Mesenchymal stem cell (in vitro differentiated cells and primary cell): ENCODE results near the gene ABHD4.

Experiments
- DNase-seq: peaks from one replicate; pipeline ENCODE4 v3.0.0-alpha.2; 2013
- H2AFZ ChIP-seq: one replicate; pipeline ENCODE4 v1.6.1; 2013; ENCODE audit warnings: low read depth, mild to moderate bottlenecking, control low read depth, inconsistent platforms, low read length, moderate library complexity
- H2AK5ac ChIP-seq: 2 replicates; pipeline ENCODE4 v1.6.1; 2013; ENCODE audit warnings: low read length, moderate library complexity, mild to moderate bottlenecking, inconsistent platforms; ENCODE audit not compliant: severe bottlenecking
- H2BK120ac ChIP-seq: one replicate; pipeline ENCODE4 v1.6.1; 2013; ENCODE audit warnings: low read depth, mild to moderate bottlenecking, inconsistent platforms, low read length, moderate library complexity
- H2BK12ac ChIP-seq, 2 experiments: one replicate each; pipeline ENCODE4 v1.6.1; 2013; ENCODE audit warnings: inconsistent platforms in 2 of 2, low read length in 2 of 2, mild to moderate bottlenecking in 2 of 2, moderate library complexity in 2 of 2, control low read depth in 1 of 2
- H2BK15ac ChIP-seq: one replicate; pipeline ENCODE4 v1.6.1; 2013; ENCODE audit warnings: mild to moderate bottlenecking, low read depth, inconsistent platforms; ENCODE audit not compliant: poor library complexity, severe bottlenecking
- H2BK5ac ChIP-seq: 2 replicates; pipeline ENCODE4 v1.6.1; 2013; ENCODE audit warnings: low read depth, mild to moderate bottlenecking, low read length, control low read depth, inconsistent platforms; ENCODE audit not compliant: poor library complexity, severe bottlenecking
- H3K14ac ChIP-seq, 2 experiments: one replicate each; pipeline ENCODE4 v1.6.1; 2013; ENCODE audit warnings: inconsistent platforms in 2 of 2, low read length in 2 of 2, control low read depth in 1 of 2, mild to moderate bottlenecking in 1 of 2, moderate library complexity in 1 of 2
- H3K18ac ChIP-seq, 2 experiments: one replicate each; pipeline ENCODE4 v1.6.1; 2013; ENCODE audit warnings: inconsistent platforms in 2 of 2, low read length in 2 of 2, control low read depth in 1 of 2, low read depth in 1 of 2, mild to moderate bottlenecking in 1 of 2
- H3K23ac ChIP-seq, 2 experiments: one replicate each; pipeline ENCODE4 v1.6.1; 2013; ENCODE audit warnings: inconsistent platforms in 2 of 2, low read length in 2 of 2, mild to moderate bottlenecking in 2 of 2, moderate library complexity in 2 of 2, control low read depth in 1 of 2
- H3K27ac ChIP-seq: 2 replicates; pipeline ENCODE4 v1.5.1; 2013; ENCODE audit warnings: mild to moderate bottlenecking, moderate library complexity, low read length, control low read depth, inconsistent platforms; ENCODE audit not compliant: poor library complexity, severe bottlenecking
- H3K27me3 ChIP-seq, 2 experiments: 2 replicates each; pipeline versions ENCODE4 v1.6.1 to v1.7.0; 2013; ENCODE audit warnings: low read length in 2 of 2, mild to moderate bottlenecking in 2 of 2, moderate library complexity in 2 of 2, control low read depth in 1 of 2, inconsistent platforms in 1 of 2; ENCODE audit not compliant: control insufficient read depth in 1 of 2, insufficient read depth in 1 of 2
- H3K36me3 ChIP-seq, 2 experiments: 2 replicates each; pipeline versions ENCODE4 v1.6.1 to v1.7.0; 2013; ENCODE audit warnings: low read length in 2 of 2, control low read depth in 1 of 2, inconsistent platforms in 1 of 2, low read depth in 1 of 2, mild to moderate bottlenecking in 1 of 2; ENCODE audit not compliant: insufficient read depth in 2 of 2, control insufficient read depth in 1 of 2
- H3K4ac ChIP-seq, 2 experiments: one replicate each; pipeline ENCODE4 v1.6.1; 2013; ENCODE audit warnings: inconsistent platforms in 2 of 2, low read length in 2 of 2, mild to moderate bottlenecking in 2 of 2, moderate library complexity in 2 of 2, control low read depth in 1 of 2, low read depth in 1 of 2
- H3K4me1 ChIP-seq: 2 replicates; pipeline ENCODE4 v1.6.1; 2013; ENCODE audit warnings: low read depth, low read length, control low read depth; ENCODE audit not compliant: control insufficient read depth, insufficient read depth
- H3K4me2 ChIP-seq: 2 replicates; pipeline ENCODE4 v1.6.1; 2013; ENCODE audit warnings: low read length, mild to moderate bottlenecking, inconsistent platforms; ENCODE audit not compliant: poor library complexity, severe bottlenecking
- H3K4me3 ChIP-seq, 2 experiments: 2 replicates each; pipeline versions ENCODE4 v1.5.1 to v1.7.0; 2013; ENCODE audit warnings: low read length in 2 of 2, mild to moderate bottlenecking in 2 of 2, control low read depth in 1 of 2, low read depth in 1 of 2; ENCODE audit not compliant: insufficient read depth in 1 of 2
- H3K79me1 ChIP-seq: replicated peaks from 2 replicates; pipeline ENCODE4 v1.6.1; 2013; ENCODE audit warnings: mild to moderate bottlenecking, control low read depth, low read length, inconsistent platforms; ENCODE audit not compliant: poor library complexity, severe bottlenecking
- H3K9ac ChIP-seq: 2 replicates; pipeline ENCODE4 v1.7.0; 2013; ENCODE audit warnings: mild to moderate bottlenecking, low read length, moderate library complexity
- H3K9me3 ChIP-seq: 2 replicates; pipeline ENCODE4 v1.7.0; 2013; ENCODE audit warnings: mild to moderate bottlenecking, low read length; ENCODE audit not compliant: control insufficient read depth
- H4K8ac ChIP-seq: one replicate; pipeline ENCODE4 v1.6.1; 2013; ENCODE audit warnings: inconsistent platforms, mild to moderate bottlenecking, low read length, moderate library complexity
- H4K91ac ChIP-seq: one replicate; pipeline ENCODE4 v1.6.1; 2013; ENCODE audit warnings: mild to moderate bottlenecking, low read length, inconsistent platforms
- WGBS: methylation state at CpG from one replicate; pipeline ENCODE4 v1.1.7; 2013; ENCODE audit warnings: mixed read lengths; 5-methylcytosine and 5-hydroxymethylcytosine counted together

The ABHD4 gene

GRCh38 chr14:22657861-22658260 is 59.8 kb downstream of the ABHD4 start:
- Histone ChIP-seq H4K91ac (no peak overlapping the region), H3K4me1 (peaks cover 12% of the 10 kb centered on the region), H2BK5ac (no peak overlapping the region), H3K27ac (peak overlapping the region; percentile 98), H2AK5ac (no peak overlapping the region), H2BK120ac (no peak overlapping the region), H2AFZ (no peak overlapping the region), H3K4ac (no peak overlapping the region), H2BK12ac (no peak overlapping the region), H4K8ac (no peak overlapping the region), H3K14ac (no peak overlapping the region), H3K18ac (no peak overlapping the region), H3K79me1 (no peaks in the 10 kb centered on the region), H3K9ac (peak overlapping the region; percentile 42), H3K23ac (no peak overlapping the region), H3K36me3 (no peaks in the 10 kb centered on the region), H3K27me3 (no peaks in the 10 kb centered on the region), H3K9me3 (no peaks in the 10 kb centered on the region), H3K4me3 (no peak overlapping the region), H3K4me2 (peak overlapping the region; percentile 18), H2BK15ac (no peak overlapping the region)
- DNase-seq: peak; percentile 58
- 93% methylated on average over 1 of the region's 1 CpG for WGBS

DNA sequence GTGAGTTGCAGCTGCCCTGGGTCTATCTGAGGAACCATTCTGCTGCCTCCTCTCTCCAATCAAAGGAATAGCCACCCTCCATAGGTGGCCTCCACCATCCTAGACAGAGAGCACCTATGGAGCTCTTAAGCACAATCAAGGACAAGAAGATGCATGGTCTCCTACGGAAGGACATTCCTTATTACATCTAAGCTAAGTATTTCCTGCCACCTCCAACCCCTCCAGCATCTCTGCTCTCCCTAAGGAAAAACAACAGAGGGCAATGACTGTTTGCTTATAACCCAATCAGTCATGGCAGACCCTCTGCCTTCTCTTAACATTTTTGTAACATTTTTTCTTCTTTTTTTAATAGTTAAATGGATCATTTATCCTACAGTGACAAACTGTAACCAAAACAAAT is 60.8 kb downstream of the ABHD4 start:
- no peaks in the 10 kb centered on the region for H3K27me3 ChIP-seq
- H3K4me1 ChIP-seq: peaks cover 12% of the 10 kb centered on the region
- H3K9ac ChIP-seq: no peak overlapping the region
- H4K8ac ChIP-seq: no peak overlapping the region
- H2BK120ac ChIP-seq: no peak overlapping the region
- peak overlapping the region; percentile 11 for H2AK5ac ChIP-seq
- H3K4me3 ChIP-seq: no peak overlapping the region
- no peaks in the 10 kb centered on the region for H3K79me1 ChIP-seq
- H2BK15ac ChIP-seq: no peak overlapping the region
- H3K27ac ChIP-seq: no peak overlapping the region
- H3K9me3 ChIP-seq: no peaks in the 10 kb centered on the region
- no peak for DNase-seq
- no peak overlapping the region for H3K4me2 ChIP-seq
- no peak overlapping the region for H2BK5ac ChIP-seq
- 41% methylated on average over 1 of the region's 1 CpG for WGBS
- no peak overlapping the region for H2AFZ ChIP-seq
- no peaks in the 10 kb centered on the region for H3K36me3 ChIP-seq
- H2BK12ac ChIP-seq: no peak overlapping the region
- H3K23ac ChIP-seq: no peak overlapping the region
- H3K18ac ChIP-seq: no peak overlapping the region
- H3K14ac ChIP-seq: no peak overlapping the region
- H3K4ac ChIP-seq: no peak overlapping the region
- no peak overlapping the region for H4K91ac ChIP-seq

GRCh38 chr14:22660654-22661053 is 62.6 kb downstream of the ABHD4 start:
- no peak overlapping the region for H3K27ac ChIP-seq
- H4K8ac ChIP-seq: no peak overlapping the region
- no peak for DNase-seq
- no peak overlapping the region for H2BK5ac ChIP-seq
- no peak overlapping the region for H3K14ac ChIP-seq
- H3K36me3 ChIP-seq: no peaks in the 10 kb centered on the region
- WGBS: 94% methylated on average over 4 of the region's 4 CpGs
- no peak overlapping the region for H2BK12ac ChIP-seq
- H3K18ac ChIP-seq: no peak overlapping the region
- no peak overlapping the region for H3K4me3 ChIP-seq
- no peak overlapping the region for H2AK5ac ChIP-seq
- H3K4me2 ChIP-seq: no peak overlapping the region
- H2AFZ ChIP-seq: no peak overlapping the region
- H3K4me1 ChIP-seq: peaks cover 12% of the 10 kb centered on the region
- H2BK120ac ChIP-seq: no peak overlapping the region
- no peak overlapping the region for H3K23ac ChIP-seq
- no peak overlapping the region for H4K91ac ChIP-seq
- H3K27me3 ChIP-seq: no peaks in the 10 kb centered on the region
- no peak overlapping the region for H3K9ac ChIP-seq
- no peak overlapping the region for H3K4ac ChIP-seq
- H2BK15ac ChIP-seq: no peak overlapping the region
- H3K79me1 ChIP-seq: no peaks in the 10 kb centered on the region
- no peaks in the 10 kb centered on the region for H3K9me3 ChIP-seq
